A673 (cell line): Measurements from ENCODE around the gene GPR15LG. TPM values are rescaled to one million over a fixed set of nuclear protein-coding genes. Genes with fewer than 3 reads are reported as not detected.
"Not testable (repeated sequence)": the region's sequence is repeated elsewhere in the genome, so short reads cannot be mapped to it uniquely, and the experiment has no call there.

Experiments
- Bru-seq: library from RNA; stranded (reverse); fragments of 400-500 nt; gene quantifications from one replicate; lab custom pipeline; 2021; lab: Mats Ljungman, UMichigan
- BruChase-seq, 2 experiments: library from RNA; stranded (reverse); fragments of 400-500 nt; gene quantifications; one replicate each; lab custom pipeline; 2021; lab: Mats Ljungman, UMichigan
- BruUV-seq: library from RNA; stranded (reverse); fragments of 400-500 nt; replicated peaks from 2 replicates; lab custom pipeline; 2021; lab: Mats Ljungman, UMichigan
- CTCF ChIA-PET: fragments of 300-600 bp; sonication (Branson Sonifier 250); formaldehyde crosslinking; loops from one replicate; lab custom pipeline; 2022; ENCODE audit warnings: antibody characterized with exemption; lab: Charles Lee
- POLR2A ChIA-PET: fragments of 300-600 bp; sonication (Branson Sonifier 250); formaldehyde crosslinking; loops from one replicate; lab custom pipeline; 2022; ENCODE audit warnings: antibody characterized with exemption; ENCODE audit not compliant: low non-redundant PET; lab: Charles Lee
- DNase-seq: peaks from one replicate; pipeline ENCODE4 v3.0.0-alpha.2; 2015; ENCODE audit warnings: low spot score
- H3K27ac ChIP-seq: fragments of 200-600 bp; sonication (generic); 2 replicates; pipeline ENCODE4 v1.5.1; 2016; ENCODE audit warnings: mixed run types, low read depth, mild to moderate bottlenecking, mixed read lengths, antibody characterized with exemption, low read length; ENCODE audit not compliant: poor library complexity, severe bottlenecking
- H3K27me3 ChIP-seq: fragments of 200-600 bp; sonication (generic); replicated peaks from 2 replicates; pipeline ENCODE4 v1.6.1; 2017; ENCODE audit warnings: mixed run types, low read depth, mild to moderate bottlenecking, mixed read lengths, antibody characterized with exemption, low read length; ENCODE audit not compliant: insufficient read depth, poor library complexity
- H3K36me3 ChIP-seq: fragments of 200-600 bp; sonication (generic); 2 replicates; pipeline ENCODE4 v1.6.1; 2016; ENCODE audit warnings: mixed run types, mild to moderate bottlenecking, mixed read lengths, antibody characterized with exemption, low read length; ENCODE audit not compliant: insufficient read depth, poor library complexity, severe bottlenecking
- H3K4me1 ChIP-seq: fragments of 200-600 bp; sonication (generic); 2 replicates; pipeline ENCODE4 v1.6.1; 2017; ENCODE audit warnings: mixed run types, mild to moderate bottlenecking, mixed read lengths, antibody characterized with exemption, low read length; ENCODE audit not compliant: insufficient read depth, poor library complexity, severe bottlenecking
- H3K4me3 ChIP-seq: fragments of 200-600 bp; sonication (generic); 2 replicates; pipeline ENCODE4 v1.5.1; 2016; ENCODE audit warnings: low read depth, mixed run types, mild to moderate bottlenecking, mixed read lengths, low read length; ENCODE audit not compliant: poor library complexity, severe bottlenecking
- H3K9me3 ChIP-seq: fragments of 200-600 bp; sonication (generic); 2 replicates; pipeline ENCODE4 v1.6.1; 2016; ENCODE audit warnings: mixed run types, low read depth, mild to moderate bottlenecking, mixed read lengths, antibody characterized with exemption, low read length; ENCODE audit not compliant: poor library complexity, severe bottlenecking
- EZH2 ChIP-seq: fragments of 200-600 bp; sonication (generic); IDR thresholded peaks from 2 replicates; pipeline ENCODE4 v1.6.1; 2017; ENCODE audit warnings: borderline replicate concordance, low read depth, mild to moderate bottlenecking, mixed read lengths, antibody characterized with exemption, low read length; ENCODE audit not compliant: poor library complexity, severe bottlenecking
- intact Hi-C: fragments of 100-400 bp; cut with micrococcal nuclease; formaldehyde crosslinking; loops from one replicate; pipeline ENCODE4 v1.10.0; 2022; ENCODE audit not compliant: unreplicated experiment
- long read RNA-seq: library from polyadenylated mRNA; stranded (forward); transcript quantifications from one replicate; pipeline ENCODE4 v2.0.0, GENCODE V29; 2022
- total RNA-seq: library from RNA; stranded (reverse); gene quantifications from 2 replicates; pipeline ENCODE4 v1.2.3, GENCODE V29; 2021
- TF ChIP-seq, protein P1 (sequence below): fragments of 300-800, 200-600 bp; sonication (generic); conservative IDR thresholded peaks from 2 replicates; pipeline ENCODE4 v1.5.1; 2017; ENCODE audit warnings: low read depth, mild to moderate bottlenecking, antibody characterized with exemption, low read length, moderate library complexity, mixed read lengths

Gene GPR15LG
- total RNA-seq (not detected in 2 replicates), Bru-seq, nascent RNA (percentile 4 among the genes with signal in this experiment), BruChase-seq, experiment 1, labeled RNA remaining after a 2-hour chase (percentile 14 among the genes with signal in this experiment), BruChase-seq, experiment 2, labeled RNA remaining after a 6-hour chase (percentile 7 among the genes with signal in this experiment)
- long read RNA-seq: 0 reads

DNA sequence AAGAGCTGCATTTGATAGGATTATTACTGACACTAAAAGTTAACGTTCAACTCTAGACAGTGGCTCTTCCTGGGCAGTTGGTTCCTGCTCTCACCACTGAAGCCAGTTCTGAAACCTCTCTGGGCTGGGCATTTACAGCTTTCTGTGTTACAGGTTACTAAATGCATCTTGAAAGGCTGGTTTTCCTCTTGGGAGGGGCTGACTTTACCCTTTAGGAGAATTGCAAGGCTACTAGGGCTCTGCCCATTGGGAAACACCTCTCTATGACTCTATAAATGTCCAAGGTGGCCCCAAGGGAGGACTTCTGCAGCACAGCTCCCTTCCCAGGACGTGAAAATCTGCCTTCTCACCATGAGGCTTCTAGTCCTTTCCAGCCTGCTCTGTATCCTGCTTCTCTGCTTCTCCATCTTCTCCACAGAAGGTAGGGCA, at the start of gene GPR15LG:
TSS of gene GPR15LG (plus strand) at position 301 of the 429 bp plus-strand sequence. CDS start at position 352, 51 bp downstream.
- intact Hi-C loops: no loop called here
- no peaks in the 10 kb centered on the region for H3K4me1 ChIP-seq
- H3K27ac ChIP-seq: no peak within 1 kb of the TSS
- ChIA-PET POLR2A (interaction anchor here (0.6 kb wide), 1 partner anchor 26 kb away, joined by 3 read pairs; no protein-coding TSS in a partner anchor), CTCF (no interaction called here)
- no peaks in the 10 kb centered on the region for H3K36me3 ChIP-seq
- no peak within 1 kb of the TSS for H3K4me3 ChIP-seq
- H3K9me3 ChIP-seq: no peaks in the 10 kb centered on the region
- no peaks in the 10 kb centered on the region for H3K27me3 ChIP-seq
- DNase-seq: no peak
- TF ChIP-seq, protein P1, sequence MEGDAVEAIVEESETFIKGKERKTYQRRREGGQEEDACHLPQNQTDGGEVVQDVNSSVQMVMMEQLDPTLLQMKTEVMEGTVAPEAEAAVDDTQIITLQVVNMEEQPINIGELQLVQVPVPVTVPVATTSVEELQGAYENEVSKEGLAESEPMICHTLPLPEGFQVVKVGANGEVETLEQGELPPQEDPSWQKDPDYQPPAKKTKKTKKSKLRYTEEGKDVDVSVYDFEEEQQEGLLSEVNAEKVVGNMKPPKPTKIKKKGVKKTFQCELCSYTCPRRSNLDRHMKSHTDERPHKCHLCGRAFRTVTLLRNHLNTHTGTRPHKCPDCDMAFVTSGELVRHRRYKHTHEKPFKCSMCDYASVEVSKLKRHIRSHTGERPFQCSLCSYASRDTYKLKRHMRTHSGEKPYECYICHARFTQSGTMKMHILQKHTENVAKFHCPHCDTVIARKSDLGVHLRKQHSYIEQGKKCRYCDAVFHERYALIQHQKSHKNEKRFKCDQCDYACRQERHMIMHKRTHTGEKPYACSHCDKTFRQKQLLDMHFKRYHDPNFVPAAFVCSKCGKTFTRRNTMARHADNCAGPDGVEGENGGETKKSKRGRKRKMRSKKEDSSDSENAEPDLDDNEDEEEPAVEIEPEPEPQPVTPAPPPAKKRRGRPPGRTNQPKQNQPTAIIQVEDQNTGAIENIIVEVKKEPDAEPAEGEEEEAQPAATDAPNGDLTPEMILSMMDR: no peak
- no peak for TF ChIP-seq EZH2
- no TSS peak for BruUV-seq

DNA sequence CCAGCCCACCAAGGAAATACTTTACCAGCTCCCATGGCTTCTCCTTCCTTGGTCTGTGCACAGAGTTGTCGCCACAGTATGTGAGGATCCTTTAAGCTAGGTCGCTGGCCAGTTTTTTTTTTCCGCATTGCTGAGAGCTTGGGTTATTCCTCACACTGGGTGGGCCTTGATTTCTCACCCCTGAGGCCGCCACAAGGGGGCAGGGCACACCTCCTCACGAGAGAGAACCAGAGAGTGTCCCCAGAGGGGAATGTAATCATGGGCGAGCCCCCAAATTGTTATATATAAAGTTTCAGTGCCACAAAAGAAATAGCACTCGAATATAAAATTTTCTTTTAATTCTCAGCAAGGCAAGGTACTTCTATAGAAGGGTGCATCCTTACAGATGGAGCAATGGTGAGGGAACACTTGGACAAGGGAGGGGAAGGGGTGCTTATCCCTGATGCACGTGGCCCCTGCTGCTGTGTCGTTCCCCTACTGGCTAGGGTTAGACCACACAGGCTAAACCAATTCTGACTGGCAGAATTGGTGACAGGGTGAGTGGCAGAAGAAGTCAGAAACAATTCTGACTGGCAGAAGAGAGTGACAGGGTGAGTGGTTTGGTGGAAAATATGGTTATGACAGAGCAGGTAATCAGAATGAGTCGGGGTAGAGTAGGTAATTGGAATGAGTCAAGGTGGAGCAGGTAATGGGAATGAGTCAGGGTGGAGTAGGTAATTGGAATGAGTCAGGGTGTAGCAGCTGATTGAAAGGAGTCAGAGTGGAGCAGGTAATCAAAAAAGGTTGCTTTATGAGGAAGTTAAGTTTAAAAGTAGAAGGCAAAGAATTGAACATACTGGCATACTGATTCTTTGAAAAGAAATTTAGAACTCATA, 47.5 kb upstream of the GPR15LG start:
- POLR2A ChIA-PET, H3K27ac ChIP-seq, H3K27me3 ChIP-seq, H3K36me3 ChIP-seq, H3K4me1 ChIP-seq, CTCF ChIA-PET, DNase-seq, intact Hi-C loops, H3K4me3 ChIP-seq, H3K9me3 ChIP-seq, BruUV-seq: not testable (repeated sequence)

DNA sequence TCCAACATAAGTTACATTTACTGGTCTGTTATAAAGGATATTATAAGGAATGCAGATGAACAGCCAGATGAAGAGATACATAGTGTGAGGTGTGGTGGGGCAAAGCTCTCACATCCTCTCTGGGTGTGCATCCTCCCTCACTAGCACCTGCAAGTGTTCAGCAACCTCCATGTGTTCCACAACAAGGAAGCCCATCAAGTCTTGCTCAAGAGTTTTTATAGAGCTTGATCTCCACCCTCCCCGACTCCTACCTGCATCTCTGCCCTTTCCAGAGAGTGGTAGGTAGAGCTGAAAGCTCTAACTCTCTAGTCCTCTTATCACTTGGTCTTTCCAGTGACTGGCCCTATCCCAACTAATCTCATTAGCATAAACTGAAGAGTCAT, 46.8 kb upstream of the GPR15LG start:
- no peak for DNase-seq
- intact Hi-C loops: no loop called here
- BruUV-seq: no TSS peak
- Histone ChIP-seq H3K27ac (no peak overlapping the region), H3K27me3 (no peaks in the 10 kb centered on the region), H3K4me3 (no peak overlapping the region), H3K9me3 (peaks cover 7% of the 10 kb centered on the region), H3K4me1 (no peaks in the 10 kb centered on the region), H3K36me3 (no peaks in the 10 kb centered on the region)
- TF ChIP-seq, protein P1: no peak
- TF ChIP-seq EZH2: no peak
- CTCF ChIA-PET: no interaction called here
- POLR2A ChIA-PET: no interaction called here
